ENCODE measurements around the gene OBSCN. TPM values are rescaled to one million over a fixed set of nuclear protein-coding genes. Genes with fewer than 3 reads are reported as not detected.

Gene OBSCN
- total RNA-seq, 1 experiment from 2014 or later, result 5.6 TPM

DNA sequence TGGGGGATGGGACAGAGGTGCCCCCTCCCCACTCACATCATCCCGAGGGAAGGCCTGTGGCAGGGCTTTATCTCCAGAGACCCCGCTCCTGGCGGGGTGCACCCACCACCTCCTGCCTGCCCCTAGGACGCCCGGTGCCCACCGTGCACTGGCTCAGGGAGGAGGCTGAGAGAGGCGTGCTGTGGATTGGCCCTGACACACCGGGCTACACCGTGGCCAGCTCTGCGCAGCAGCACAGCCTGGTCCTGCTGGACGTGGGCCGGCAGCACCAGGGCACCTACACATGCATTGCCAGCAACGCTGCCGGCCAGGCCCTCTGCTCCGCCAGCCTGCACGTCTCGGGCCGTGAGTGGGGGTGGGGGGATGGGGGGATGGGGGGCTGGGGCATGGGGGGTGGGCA lies 127.1 kb downstream of the OBSCN start:
- Histone ChIP-seq H3K36me3 (ENCODE audit: control insufficient read depth, insufficient read depth, low read length) (no peaks in the 10 kb centered on the region), H3K4me1 (no peaks in the 10 kb centered on the region), H3K9me3 (no peaks in the 10 kb centered on the region), H3K4me3 (ENCODE audit: low read depth, low read length) (no peak overlapping the region), H3K27me3 (replicated peaks; ENCODE audit: control insufficient read depth, insufficient read depth, low read length) (no peaks in the 10 kb centered on the region)
- intact Hi-C loops (cut with micrococcal nuclease; ENCODE audit: unreplicated experiment), result no loop called here
- BruUV-seq (replicated peaks), result no TSS peak
- Mint-ChIP-seq H3K27ac (ENCODE audit: unreplicated experiment) (no peak overlapping the region), H3K36me3 (ENCODE audit: insufficient read depth, unreplicated experiment) (no peaks in the 10 kb centered on the region), H3K9me3 (ENCODE audit: unreplicated experiment) (no peaks in the 10 kb centered on the region), H3K27me3 (ENCODE audit: insufficient read depth, unreplicated experiment) (no peaks in the 10 kb centered on the region), H3K4me1 (ENCODE audit: low read depth, unreplicated experiment) (no peaks in the 10 kb centered on the region), H3K4me3 (ENCODE audit: unreplicated experiment) (no peak overlapping the region)
- DNase-seq, result peak in 1 of 2 experiments; percentile 6
- TF ChIP-seq, protein P1, sequence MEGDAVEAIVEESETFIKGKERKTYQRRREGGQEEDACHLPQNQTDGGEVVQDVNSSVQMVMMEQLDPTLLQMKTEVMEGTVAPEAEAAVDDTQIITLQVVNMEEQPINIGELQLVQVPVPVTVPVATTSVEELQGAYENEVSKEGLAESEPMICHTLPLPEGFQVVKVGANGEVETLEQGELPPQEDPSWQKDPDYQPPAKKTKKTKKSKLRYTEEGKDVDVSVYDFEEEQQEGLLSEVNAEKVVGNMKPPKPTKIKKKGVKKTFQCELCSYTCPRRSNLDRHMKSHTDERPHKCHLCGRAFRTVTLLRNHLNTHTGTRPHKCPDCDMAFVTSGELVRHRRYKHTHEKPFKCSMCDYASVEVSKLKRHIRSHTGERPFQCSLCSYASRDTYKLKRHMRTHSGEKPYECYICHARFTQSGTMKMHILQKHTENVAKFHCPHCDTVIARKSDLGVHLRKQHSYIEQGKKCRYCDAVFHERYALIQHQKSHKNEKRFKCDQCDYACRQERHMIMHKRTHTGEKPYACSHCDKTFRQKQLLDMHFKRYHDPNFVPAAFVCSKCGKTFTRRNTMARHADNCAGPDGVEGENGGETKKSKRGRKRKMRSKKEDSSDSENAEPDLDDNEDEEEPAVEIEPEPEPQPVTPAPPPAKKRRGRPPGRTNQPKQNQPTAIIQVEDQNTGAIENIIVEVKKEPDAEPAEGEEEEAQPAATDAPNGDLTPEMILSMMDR (IDR thresholded peaks at IDR 0.05; ENCODE audit: insufficient read depth in 1 of 2, low read depth in 1 of 2, low read length in 1 of 2, severe bottlenecking in 1 of 2, unreplicated experiment in 1 of 2), result no peak
- ChIA-PET CTCF (no interaction called here), POLR2A (no interaction called here)

DNA sequence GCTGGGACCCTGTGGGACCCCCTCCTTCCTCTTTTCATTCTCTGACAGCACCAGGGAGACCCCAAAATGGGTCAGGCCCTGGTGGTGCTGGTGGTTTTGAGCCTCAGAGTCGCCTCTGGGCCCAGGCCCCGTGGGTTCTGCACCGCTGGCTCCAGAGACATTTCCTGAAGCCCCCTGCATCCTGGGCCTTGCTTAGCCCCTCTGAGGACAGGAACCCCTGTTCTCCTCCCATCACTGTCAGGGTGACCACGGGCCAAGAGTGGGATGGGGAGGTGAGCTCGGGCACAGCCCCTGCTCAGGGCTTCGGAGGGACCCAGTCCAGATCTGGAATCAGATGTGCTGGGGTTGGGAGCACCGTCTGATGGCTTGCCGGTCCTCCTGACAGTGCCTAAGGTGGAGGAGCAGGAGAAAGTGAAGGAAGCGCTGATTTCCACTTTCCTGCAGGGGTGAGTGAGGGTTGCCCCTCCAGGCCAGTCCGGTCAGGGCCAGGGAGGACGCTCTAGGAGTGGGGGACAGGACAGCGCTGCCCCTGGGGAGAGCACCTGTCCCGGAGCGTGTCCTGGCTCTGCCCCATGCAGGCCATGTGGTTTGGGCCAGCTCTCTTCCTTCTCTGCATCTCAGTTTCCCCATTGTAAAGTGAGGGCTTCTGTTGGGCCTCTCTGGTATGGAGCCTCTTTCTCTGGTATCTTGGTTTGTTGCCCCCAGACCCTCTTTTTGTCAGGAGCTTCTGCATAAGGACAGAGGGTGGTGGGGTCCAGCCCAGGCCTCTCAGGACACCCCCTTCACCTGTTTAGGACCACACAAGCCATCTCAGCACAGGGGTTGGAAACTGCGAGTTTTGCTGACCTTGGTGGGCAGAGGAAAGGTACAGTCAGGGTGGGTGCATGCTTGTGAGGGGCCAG lies 127.8 kb downstream of the OBSCN start:
- intact Hi-C loops (cut with micrococcal nuclease; ENCODE audit: unreplicated experiment), result no loop called here
- H3K9me3 Mint-ChIP-seq (ENCODE audit: unreplicated experiment), result no peaks in the 10 kb centered on the region
- peak in 1 of 2 experiments; percentile 21 for DNase-seq
- no peak overlapping the region for H3K27ac Mint-ChIP-seq (ENCODE audit: unreplicated experiment)
- H3K36me3 Mint-ChIP-seq (ENCODE audit: insufficient read depth, unreplicated experiment), result no peaks in the 10 kb centered on the region
- H3K27me3 Mint-ChIP-seq (ENCODE audit: insufficient read depth, unreplicated experiment), result no peaks in the 10 kb centered on the region
- Histone ChIP-seq H3K4me1 (no peaks in the 10 kb centered on the region), H3K27me3 (replicated peaks; ENCODE audit: control insufficient read depth, insufficient read depth, low read length) (no peaks in the 10 kb centered on the region), H3K36me3 (ENCODE audit: control insufficient read depth, insufficient read depth, low read length) (no peaks in the 10 kb centered on the region), H3K9me3 (no peaks in the 10 kb centered on the region), H3K4me3 (ENCODE audit: low read depth, low read length) (no peak overlapping the region)
- CTCF ChIA-PET, result interaction anchor here (0.7 kb wide), 1 partner anchor 122 kb away, joined by 3 read pairs; no protein-coding TSS in a partner anchor
- H3K4me1 Mint-ChIP-seq (ENCODE audit: low read depth, unreplicated experiment), result no peaks in the 10 kb centered on the region
- no TSS peak for BruUV-seq (replicated peaks)
- TF ChIP-seq, protein P1 (IDR thresholded peaks at IDR 0.05; ENCODE audit: insufficient read depth in 1 of 2, low read depth in 1 of 2, low read length in 1 of 2, severe bottlenecking in 1 of 2, unreplicated experiment in 1 of 2), result no peak
- POLR2A ChIA-PET, result no interaction called here
- no peak overlapping the region for H3K4me3 Mint-ChIP-seq (ENCODE audit: unreplicated experiment)

DNA sequence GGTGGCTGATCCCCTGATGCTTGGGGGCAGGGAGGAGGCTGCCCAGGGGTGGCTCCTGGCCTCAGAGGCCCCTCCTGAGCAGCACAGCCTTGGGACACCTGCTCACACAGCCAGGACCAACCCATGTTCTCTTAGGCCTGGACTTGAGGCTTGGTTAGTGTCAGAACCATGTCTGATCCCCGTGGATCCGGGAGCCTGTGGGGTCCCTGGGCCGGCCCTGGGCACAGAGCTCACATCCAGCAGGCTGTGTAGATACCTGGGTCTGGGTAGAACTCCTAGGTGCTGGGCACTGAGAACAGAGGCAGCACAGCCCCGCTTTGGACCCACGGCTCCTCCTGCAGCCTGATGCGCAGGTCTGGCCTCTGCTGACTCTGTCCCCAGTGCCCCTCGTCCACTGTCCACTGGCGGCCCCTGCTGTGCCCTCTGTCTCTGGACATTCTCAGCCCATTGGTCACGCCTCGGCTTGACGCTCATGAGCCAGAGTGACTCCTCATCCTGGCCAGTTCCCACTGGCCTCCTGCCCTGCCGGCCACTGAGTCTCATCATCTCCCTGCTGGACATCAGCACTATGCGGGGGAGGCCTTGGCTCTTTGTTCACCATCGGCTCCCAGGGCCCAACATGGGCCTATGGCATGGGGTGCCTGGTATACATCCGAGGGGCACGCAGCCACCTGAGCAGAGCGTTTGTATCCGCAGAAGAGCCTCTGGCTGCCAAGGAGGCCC lies 128.6 kb downstream of the OBSCN start:
- no peak overlapping the region for H3K27ac Mint-ChIP-seq (ENCODE audit: unreplicated experiment)
- ChIA-PET POLR2A (no interaction called here), CTCF (no interaction called here)
- no TSS peak for BruUV-seq (replicated peaks)
- H3K9me3 Mint-ChIP-seq (ENCODE audit: unreplicated experiment), result no peaks in the 10 kb centered on the region
- no peak overlapping the region for H3K4me3 ChIP-seq (ENCODE audit: low read depth, low read length)
- TF ChIP-seq, protein P1 (IDR thresholded peaks at IDR 0.05; ENCODE audit: insufficient read depth in 1 of 2, low read depth in 1 of 2, low read length in 1 of 2, severe bottlenecking in 1 of 2, unreplicated experiment in 1 of 2), result no peak
- no peaks in the 10 kb centered on the region for H3K4me1 ChIP-seq
- H3K36me3 ChIP-seq (ENCODE audit: control insufficient read depth, insufficient read depth, low read length), result no peaks in the 10 kb centered on the region
- H3K4me3 Mint-ChIP-seq (ENCODE audit: unreplicated experiment), result no peak overlapping the region
- H3K4me1 Mint-ChIP-seq (ENCODE audit: low read depth, unreplicated experiment), result no peaks in the 10 kb centered on the region
- no peaks in the 10 kb centered on the region for H3K9me3 ChIP-seq
- no peaks in the 10 kb centered on the region for H3K27me3 ChIP-seq (replicated peaks; ENCODE audit: control insufficient read depth, insufficient read depth, low read length)
- DNase-seq, result peak in 1 of 2 experiments; percentile 25
- no peaks in the 10 kb centered on the region for H3K36me3 Mint-ChIP-seq (ENCODE audit: insufficient read depth, unreplicated experiment)
- intact Hi-C loops (cut with micrococcal nuclease; ENCODE audit: unreplicated experiment), result no loop called here
- no peaks in the 10 kb centered on the region for H3K27me3 Mint-ChIP-seq (ENCODE audit: insufficient read depth, unreplicated experiment)
